GM18870 (cell line): ENCODE data around the gene THBS4.
"Not testable (repeated sequence)": the region's sequence is repeated elsewhere in the genome, so short reads cannot be mapped to it uniquely, and the experiment has no call there.

ENCODE experiments used
- ATAC-seq: cut with Tn5 transposase; IDR thresholded peaks from one replicate; pipeline ENCODE4 v1.9.1; 2021; ENCODE audit warnings: moderate library complexity; ENCODE audit not compliant: unreplicated experiment

The THBS4 gene

GRCh38 chr5:80072103-80073073 lies 37.2 kb downstream of the THBS4 start:
- ATAC-seq, result no peak

- no peak for ATAC-seq
Observed at GRCh38 chr5:80076131-80077050, 41.2 kb downstream of the THBS4 start.

DNA sequence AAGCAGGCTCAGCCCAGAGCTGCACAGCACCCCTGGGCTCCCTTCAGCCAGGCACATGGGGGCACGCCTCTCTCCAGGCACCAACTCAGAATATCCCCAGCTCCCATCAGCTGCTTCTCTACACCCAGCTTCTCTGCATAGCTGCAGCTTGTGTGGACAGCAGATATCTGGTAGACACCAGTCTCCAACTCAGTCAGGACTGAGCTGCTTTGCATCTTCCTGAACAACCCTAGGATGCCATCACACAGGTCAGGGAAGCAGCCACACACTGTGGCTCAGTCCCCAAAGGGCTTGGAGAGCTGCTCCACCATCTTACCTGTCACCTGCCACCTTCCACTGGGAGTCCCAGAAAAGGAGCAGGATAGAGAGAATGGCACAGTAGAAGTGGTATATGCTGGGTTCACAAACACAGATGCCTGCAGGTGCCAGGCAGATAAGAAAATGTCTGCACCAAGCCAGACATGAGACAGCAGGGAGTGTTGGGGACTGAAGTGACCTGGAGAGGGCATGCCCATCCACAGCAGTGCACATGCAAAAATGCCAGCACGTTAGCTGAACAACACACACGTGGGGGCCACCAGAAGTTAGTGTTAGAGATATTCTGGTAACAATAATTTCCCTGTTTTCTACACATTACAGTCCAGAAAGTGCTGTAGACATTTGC lies 42.0 kb downstream of the THBS4 start:
- ATAC-seq, result no peak

DNA sequence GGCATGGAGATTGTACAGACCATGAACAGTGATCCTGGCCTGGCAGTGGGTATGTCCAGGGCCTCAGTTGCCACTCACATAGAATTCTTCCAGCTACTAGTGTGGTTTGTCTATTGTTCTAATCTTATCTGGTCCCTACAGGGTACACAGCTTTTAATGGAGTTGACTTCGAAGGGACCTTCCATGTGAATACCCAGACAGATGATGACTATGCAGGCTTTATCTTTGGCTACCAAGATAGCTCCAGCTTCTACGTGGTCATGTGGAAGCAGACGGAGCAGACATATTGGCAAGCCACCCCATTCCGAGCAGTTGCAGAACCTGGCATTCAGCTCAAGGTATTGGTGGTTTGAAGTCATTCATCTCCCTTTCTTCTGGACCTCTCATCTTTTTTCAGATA lies 43.8 kb downstream of the THBS4 start:
- no peak for ATAC-seq

- no peak for ATAC-seq
Observed at GRCh38 chr5:80082281-80082680, 47.1 kb downstream of the THBS4 start.

DNA sequence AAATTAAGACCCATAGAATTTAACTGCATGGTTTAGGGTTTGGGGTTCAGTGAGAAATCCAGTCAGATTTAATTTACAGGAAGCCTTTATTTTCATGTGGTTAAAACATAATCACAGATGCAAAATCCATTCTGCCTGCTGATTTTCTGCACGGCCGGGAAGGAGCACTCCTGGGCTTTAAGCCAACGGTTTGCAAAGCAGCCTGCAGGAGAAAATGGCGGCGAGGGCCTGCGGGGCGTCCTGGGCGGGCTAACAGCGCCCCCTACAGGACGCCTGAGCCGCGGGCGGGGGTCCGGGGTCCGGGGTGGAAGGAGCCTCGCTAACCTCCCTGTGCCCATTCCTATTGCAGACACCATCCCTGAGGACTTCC lies 47.6 kb downstream of the THBS4 start:
- ATAC-seq, result no peak

- no peak for ATAC-seq
Observed at GRCh38 chr5:80083101-80083890, 48.1 kb downstream of the THBS4 start.

DNA sequence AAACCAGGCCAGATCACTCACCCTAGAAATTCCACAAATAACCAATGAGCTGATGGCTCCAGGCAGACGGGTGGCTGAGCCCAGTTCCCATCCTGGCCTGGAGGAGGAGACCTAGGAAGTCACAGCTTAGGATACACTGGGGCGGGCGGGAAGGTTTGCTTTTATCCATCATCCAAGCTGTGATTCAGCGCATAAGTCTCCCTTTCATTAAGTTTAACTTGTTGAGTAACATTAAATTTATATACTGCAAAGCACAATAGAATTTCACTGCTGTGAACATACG lies 55.7 kb downstream of the THBS4 start:
- no peak for ATAC-seq

GRCh38 chr5:80091792-80092192 lies 56.6 kb downstream of the THBS4 start:
- not testable (repeated sequence) for ATAC-seq

- ATAC-seq, result no peak
Observed at GRCh38 chr5:80092486-80093107, 57.4 kb downstream of the THBS4 start.

DNA sequence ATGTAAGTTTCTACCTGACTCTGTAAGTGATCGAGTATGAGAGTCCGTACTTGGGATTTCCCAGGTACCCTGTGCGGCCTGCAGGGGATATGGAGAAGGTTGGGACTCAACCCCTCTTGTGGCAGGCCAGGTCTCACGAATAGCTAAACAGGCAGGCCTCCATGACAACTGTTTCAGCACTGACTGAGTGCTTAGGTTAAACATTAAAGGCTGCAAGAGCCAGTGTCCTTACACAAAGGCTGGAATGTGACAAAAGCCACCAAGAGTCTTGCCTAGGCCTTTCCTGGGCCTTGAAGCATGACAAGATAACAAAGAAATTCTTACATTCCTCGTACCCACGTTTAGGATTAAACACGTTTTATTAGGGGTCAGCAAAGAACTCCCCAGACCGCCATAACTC lies 58.6 kb downstream of the THBS4 start:
- no peak for ATAC-seq

DNA sequence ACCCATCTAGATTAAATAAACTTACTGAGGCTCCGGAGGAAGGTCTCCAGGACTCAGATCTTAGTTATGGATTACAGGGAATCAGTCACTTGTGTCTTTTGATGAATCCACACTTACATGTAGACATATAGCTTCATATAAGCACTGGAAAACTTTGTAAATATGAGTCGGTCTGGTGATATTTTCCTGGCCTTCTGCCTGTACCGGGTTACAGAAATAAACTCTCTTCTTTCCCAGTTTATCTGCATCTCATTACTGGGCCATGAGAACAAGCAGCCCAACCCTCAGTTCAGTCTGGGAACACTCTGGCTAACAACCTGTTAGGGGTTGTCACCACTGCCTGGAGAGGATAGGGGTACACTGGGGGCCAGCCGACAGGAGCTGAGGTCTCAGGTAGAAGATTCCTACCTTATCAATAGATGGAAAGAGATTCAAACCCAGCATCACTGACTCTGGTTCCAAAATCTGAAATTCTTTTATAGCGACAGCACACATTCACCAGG lies 59.1 kb downstream of the THBS4 start:
- no peak for ATAC-seq

DNA sequence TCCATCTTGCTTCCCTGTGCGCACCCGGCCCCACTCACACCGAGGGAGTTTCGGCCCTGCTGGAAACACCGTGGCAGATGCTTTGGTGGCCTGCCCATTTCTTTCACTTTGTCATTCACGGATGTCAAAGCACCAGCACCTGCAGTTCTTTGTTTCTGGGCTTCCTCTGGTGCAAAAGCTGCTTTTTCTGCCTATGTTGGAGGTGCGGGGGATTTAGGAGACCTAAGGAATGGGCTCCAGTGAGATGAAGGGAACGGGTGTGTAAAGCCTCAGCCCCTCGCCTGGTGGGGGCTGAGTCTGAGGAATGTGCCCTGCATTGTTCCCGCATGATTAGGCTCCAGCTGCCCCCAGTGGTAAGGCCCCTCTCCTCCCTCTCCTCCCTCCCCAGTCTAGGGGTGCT lies 62.3 kb downstream of the THBS4 start:
- ATAC-seq, result no peak

DNA sequence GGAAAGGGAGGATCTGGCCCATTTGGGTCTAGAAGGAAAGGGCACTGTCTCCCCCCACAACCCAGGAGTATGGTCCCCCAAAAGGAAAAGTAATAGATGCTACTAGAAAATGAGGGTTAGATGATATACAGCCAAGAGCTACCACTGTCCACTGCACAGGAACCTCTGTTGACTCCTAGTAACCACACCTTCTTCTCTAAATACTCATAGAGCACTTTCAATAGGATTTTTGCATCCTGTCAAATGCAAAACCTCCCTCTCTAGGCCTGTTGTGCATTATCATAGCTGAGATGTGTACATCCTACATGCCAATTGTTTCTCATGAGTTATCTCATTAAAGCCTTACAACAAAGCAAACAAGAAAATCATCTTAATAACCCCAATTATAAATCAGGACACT lies 66.8 kb downstream of the THBS4 start:
- peak; percentile 74 for ATAC-seq

GRCh38 chr5:80103371-80103770 lies 68.2 kb downstream of the THBS4 start:
- ATAC-seq, result no peak

DNA sequence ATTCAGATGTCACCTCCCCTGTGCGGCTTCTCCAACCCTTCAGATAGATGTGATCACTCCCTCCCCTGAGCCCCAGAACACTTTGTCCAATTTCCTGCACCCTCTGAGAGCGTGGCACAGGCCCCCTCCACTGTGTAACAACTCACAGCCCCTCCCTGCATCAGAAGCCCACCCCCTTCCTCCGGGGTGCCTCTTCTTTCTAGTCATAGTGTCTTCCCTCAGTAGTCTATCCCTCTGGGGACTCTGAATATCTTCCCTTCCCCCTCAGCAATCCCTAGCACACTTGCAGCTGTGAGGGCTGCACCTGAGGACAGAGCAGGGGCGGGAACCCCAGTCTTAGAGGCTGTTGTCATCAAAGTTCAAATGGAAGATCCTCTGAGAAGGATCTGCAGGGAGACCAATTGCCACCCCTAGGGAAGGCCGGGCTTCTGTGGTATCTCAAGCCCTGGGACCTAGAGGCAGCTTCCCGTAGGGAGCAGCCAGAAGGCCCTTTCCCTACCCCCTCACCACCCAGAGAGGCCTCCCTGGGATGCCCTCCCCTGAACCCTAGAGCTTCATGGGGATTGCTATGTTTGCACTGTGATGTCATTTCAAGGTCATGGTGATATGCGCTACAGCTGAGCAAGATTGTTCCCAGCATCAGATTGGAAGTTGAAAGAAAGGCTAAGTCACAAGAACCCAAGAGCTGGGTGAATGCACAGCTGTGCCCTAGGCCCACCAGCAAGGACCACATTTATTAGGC lies 70.7 kb downstream of the THBS4 start:
- ATAC-seq, result no peak

GRCh38 chr5:80106916-80107315 lies 71.8 kb downstream of the THBS4 start:
- ATAC-seq, result no peak

GRCh38 chr5:80109646-80110478 lies 74.7 kb downstream of the THBS4 start:
- ATAC-seq, result no peak
